Activated CD4-positive, CD25-positive, alpha-beta regulatory T cell treated with anti-CD3 and anti-CD28 coated beads, Interleukin-2, amount 50 U/mL, for 72 hours (primary cell): ENCODE measurements around the gene CAMK2B.
A peak's percentile ranks its signal among the peaks of the same experiment; 100 is the strongest.

Experiments used
- DNase-seq: peaks from one replicate; pipeline ENCODE4 v3.0.0; 2021

The CAMK2B gene

DNA sequence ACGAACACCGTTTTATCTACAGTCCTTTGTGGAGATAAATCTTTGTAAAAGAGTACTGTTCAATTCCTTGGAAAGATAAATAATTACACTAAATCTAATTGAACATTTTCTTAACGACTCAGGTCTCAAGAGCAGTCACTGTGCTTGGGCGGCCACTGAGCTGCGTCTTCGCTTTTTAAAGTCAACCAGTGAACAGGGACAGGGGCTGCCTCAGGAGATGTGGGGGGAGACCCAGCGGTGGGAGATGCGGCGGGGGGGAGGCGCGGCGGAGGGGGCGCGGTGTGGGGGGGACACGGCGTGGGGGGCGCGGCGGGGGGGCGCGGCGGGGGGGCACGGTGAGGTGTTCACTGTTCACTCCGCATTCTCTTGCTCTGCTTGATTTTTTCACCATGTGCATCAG, 39.8 kb downstream of the CAMK2B start:
- DNase-seq, result no peak

DNA sequence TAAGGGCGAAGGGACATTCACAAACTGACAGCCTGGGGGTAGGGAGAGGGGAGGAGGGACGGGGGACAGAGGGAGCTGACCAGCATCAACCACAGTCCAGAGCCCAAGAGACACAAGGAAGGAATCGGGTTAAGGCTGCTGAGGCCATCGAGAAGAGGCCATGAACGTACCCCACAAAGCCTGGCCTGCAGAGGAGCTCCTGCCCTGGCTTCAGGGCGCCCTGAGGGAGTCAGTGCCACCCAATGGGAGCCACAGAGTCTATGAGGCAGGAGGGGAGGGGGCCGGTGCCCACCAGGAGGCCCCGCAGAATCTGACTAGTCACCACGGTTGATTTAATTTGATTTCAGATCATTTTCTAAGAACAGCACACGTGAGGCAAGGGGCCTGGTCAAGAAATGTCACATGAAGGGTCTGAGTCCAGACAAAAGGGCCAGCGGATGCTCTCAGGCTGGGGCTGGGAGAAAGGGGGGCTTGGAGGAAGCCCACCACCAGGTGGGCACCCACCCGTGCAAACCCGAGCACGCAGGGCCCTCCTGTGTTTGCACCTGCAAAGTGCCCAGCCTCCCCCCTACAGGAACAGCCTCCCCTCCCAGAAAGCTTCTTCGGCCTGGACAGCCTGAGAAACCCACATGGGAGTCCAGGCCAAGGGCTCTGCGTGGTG, 40.4 kb downstream of the CAMK2B start:
- peak; percentile 20 for DNase-seq

DNA sequence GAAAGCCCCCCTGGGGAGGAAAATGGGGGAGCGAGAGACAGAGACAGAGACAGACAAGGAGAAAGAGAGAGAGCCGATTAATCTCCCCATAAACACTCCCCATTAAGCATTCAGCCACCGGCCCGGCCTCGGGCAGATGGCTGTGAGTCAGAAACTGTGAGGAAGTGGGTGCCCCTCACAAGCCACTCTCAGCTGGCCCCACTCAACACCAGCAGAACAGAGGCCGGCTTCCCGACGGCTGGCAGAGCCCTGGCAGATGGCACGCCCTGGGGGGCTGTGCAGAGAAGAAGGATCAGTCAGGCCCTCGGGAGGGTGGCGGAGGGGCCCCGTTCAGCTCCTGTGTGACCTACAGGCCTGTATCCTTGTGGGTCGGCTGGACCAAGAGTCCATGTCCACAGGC, 41.2 kb downstream of the CAMK2B start:
- peak; percentile 19 for DNase-seq

DNA sequence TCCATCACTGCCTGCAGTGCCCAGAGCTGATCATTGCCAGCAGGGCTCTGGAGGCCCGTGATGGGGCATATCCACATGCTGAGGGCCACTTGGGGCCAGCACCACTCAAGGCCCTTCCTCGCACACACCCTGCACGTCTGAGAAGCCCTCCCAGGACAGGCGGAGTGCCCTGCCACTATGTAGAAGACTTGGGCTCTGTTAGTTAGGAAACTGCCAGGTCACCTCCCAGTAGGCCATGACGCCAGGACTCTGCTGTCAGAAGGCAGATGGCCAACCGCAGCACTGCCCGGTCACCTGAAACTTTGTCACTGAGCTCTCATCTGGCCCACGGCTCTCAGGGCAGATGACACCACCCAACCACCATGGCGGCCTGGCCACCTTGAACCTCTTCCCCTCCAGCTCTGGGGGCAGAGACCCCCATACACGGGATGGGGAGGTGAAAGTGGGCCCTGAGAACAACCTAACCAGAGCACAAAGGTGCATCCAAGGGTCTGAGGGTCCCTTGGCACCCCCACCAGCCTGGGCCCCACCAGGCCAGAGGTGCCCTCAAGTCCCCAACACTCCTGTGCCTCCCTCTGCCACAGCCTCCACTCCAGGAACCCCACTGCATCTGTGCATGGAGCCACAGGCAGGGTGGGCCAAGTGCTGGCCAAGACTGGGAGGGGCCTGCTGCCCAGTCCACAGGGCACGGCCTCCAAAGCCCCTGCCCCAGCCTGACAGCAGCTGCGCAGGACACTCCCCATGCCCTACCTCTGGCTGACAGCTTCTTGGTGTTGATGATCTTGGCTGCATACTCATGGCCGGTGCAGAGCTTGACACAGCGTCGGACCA, 41.8 kb downstream of the CAMK2B start:
- DNase-seq, result peak; percentile 21

DNA sequence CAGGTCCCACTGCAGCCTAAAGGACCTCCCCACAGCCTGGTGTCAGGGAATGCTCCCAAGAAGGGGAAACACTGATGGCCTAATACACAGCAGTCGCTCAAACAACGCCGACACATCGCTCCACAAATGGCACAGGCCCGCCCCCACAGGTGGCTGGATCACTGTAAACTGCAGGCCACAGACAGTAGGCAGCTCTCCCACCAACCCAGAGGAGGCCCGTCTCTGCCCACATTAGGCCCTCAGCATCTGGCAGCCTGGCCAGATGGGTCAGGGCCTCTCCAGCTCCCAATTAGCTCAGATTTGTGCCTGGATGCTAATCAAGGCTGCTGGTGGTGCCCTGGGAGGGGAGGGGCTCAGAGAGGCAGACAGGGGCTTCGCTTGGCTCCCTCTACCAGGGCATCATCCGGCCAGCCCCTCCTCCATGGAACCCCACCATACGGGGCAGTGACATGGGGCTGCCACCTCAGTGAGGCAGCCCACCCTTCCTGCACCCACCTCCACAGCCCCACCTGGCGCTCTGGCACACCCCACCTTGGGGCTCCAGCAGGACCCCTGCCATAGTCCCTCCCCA, 42.7 kb downstream of the CAMK2B start:
- peak; percentile 28 for DNase-seq

DNA sequence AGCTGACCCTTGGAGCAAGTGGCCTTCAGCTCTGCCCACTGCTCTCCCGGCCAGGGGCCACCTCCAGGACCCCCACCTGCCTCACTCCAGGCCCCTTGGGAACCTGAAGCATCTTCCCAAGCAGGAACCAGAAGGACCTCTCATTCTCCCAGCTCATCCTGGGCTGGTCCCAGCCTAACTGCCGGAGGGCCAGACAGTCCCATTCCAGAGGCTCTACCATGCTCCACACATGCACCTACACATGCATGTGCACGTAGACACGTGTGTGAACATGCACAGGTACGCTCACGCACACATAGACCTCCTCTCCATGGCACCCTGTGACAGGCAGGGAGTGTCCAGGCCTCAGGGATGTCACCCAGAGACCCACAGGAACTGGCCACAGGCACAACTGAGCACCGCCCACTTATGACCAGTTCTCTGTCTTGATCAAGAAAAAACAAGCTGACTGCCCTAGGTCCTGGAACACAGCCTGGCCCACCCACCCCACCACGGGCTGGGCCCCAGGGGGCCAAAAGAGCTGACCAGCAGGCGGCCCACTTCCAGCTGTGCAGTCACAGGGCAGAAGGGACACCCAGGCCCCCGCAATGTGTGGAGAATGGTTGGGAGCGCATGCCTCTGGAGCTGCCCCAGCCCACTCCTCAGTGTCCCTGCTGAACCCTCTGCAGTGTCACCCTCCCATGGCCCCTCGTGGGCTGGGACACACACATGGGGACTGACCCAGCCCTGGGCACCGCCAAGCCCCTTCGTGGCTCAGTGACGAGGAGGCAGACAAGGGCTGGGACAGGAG, 43.4 kb downstream of the CAMK2B start:
- no peak for DNase-seq

DNA sequence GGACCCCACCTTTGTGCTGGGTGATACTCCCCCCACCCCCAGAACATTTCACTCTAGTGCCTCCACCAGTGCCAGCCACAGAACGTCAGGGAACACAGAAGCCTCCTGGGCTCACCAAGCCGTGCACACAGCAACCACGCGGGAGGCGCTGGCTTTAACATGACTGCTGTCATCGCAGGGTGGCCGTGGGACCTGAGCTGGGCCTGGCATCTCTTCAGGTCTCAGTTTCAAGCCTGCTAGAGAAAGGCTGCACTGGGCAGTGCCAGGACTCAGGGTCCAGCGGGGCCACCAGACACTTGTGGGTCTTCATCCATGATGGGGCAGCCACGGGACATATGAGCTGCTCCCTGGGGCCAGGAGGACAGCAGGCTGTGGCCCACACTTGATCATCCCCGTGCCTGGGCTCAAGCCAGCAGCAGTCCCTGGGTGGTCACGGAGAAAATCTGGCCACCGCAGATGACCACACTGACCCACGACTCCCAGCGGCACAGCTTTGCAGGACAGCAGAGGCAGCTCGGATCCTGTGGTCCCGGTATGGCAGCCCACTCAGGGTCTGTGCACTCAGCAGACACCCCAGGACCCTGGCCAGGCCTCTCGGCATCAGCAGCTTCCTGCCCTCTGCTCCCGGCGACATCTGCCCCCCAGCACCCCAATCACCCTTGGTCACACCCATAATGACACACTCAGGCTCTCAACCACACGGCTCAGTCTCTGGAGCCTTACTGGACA, 44.2 kb downstream of the CAMK2B start:
- DNase-seq, result no peak

DNA sequence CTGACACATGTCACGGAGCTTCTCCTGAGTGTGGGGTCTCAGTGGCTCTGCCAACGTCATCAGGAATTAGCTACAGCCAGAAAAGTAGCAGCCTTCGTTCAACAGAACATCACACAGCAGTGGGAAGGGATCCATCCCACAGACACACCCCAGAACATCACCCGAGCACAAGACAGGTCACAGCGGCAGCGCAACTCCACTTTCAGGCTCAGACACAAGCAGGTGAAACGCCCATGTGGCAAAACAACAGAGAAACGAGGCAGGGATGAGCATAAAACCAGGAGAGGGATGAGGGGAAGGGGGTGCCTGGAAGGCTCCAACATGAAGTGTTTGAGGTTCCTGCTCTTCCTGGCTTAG, 44.8 kb downstream of the CAMK2B start:
- no peak for DNase-seq

DNA sequence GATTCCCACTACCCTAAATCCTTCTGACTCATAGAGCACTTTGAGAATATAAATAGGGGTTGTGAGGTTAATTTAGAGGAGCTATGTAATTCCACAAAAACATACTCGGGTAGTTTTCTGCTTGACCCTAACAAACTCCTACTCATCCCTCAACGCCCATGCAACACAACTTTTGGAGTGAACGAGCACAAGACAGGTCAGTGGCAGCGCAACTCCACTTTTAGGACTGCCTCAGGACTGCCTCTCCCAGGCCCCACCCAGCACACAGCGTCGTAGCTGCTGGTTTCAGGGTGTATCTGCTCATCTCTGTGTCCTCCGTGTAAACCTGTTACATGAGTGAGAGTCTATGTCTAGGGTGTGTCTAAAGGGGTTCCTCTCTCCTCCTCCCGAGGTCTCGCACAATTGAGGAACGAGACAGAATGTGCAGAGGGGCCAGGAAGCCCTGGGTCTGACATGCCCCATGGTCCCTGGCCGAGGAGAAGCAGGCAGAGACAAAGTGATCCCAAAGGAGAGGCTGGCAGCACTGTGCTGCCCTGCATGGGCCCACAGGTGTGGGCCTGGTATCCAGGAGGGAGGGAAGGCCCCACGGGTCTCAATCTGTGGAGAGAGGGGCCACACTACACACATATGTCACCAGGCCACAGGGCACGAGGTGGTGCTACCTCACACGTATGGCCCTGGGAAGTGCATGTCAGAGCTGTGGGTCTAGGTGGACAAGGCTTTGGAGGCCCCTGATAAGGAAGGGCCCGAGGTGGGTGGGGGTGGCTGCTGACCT, 45.5 kb downstream of the CAMK2B start:
- peak; percentile 28 for DNase-seq

DNA sequence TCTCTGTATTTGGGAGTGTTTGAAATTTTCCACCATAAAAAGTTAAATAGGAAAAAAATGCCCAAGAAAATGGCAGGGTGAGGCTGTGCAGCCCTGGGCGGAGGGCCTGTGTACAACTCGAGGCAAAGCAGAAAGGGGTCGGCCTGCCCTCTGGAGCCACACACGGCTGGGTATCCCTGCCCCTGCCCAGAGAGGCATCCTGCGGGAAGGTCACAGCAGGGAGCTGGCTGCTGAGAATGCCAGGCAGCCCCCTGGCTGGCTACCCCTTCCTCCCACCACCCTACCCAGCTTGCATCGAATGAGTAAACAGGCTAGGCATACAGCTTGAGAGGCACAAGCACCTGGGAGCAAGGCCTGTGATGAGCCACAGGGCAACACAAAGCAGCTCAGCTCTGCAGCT, 46.1 kb downstream of the CAMK2B start:
- DNase-seq, result peak; percentile 17

DNA sequence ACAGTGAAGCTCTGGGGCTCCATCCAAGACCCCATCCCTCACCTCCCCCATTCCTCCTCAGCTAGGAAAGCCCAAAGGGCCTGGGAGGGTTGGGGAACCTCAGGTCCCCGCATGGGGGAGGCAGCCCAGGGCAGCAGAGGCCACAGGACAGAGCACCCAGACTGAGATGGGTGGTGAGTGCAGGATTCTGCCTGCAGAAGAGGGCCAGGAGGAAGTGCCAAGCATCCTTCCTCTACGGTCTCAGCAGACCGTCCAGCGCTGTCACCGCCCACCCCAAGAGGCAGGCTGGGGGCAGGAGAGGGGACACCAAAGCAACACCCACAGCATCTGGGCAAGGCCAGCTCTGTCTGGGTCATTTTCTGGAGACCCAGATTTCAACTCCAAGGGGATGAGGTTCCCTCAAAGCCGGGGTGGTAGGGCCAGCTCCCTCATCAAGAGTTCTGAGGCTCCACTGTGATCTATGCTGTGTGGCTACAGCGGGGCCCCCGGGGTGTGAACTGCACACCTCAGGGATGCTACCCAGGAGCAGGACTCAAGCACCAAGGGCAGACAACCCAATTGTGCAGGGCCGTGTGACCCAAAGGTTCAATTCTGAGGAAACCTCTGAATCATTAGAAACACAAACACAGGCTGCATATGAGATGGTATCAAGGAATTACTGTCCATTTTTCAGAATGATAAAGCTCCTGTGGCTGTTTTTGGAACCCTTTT, 46.8 kb downstream of the CAMK2B start:
- peak; percentile 23 for DNase-seq

DNA sequence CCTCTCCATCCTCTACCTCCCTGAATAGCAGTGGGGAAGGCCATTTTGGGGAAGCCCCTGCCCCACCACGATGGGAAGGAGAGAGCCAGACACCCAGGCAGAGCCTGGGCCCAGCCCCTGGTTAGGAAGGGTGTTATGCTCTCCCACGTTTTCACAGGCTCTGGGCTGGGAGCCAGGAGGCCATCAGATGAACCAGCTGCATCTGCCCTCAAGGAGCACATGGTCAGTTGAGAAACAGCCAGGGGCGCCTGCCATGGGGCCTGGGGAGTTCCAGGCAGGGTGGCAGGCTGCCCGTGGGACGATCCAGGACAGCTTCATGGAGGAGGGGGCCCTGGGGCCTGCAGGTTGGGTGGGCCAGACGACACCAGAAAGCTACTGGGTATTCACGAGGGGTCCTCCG, 47.5 kb downstream of the CAMK2B start:
- no peak for DNase-seq

DNA sequence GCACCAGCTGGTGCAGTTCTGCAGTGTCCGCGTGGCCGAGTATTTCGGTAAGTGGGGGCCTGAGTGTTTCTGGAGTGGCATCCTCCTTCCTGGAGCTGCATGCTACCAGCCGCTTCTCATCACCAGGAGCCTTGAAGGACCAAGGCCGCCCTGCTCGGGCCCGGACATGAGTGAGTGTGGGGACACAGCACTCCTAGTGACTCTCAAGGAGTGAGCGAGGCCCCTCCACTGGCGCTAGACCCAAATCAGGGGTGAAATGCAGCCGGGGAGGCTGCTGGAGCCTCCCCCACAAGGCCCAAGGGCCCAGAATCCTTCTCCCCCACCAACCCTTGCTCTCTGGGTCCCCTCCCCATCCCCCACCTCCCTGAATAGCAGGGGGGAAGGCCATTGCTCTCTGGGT, 48.0 kb downstream of the CAMK2B start:
- no peak for DNase-seq

DNA sequence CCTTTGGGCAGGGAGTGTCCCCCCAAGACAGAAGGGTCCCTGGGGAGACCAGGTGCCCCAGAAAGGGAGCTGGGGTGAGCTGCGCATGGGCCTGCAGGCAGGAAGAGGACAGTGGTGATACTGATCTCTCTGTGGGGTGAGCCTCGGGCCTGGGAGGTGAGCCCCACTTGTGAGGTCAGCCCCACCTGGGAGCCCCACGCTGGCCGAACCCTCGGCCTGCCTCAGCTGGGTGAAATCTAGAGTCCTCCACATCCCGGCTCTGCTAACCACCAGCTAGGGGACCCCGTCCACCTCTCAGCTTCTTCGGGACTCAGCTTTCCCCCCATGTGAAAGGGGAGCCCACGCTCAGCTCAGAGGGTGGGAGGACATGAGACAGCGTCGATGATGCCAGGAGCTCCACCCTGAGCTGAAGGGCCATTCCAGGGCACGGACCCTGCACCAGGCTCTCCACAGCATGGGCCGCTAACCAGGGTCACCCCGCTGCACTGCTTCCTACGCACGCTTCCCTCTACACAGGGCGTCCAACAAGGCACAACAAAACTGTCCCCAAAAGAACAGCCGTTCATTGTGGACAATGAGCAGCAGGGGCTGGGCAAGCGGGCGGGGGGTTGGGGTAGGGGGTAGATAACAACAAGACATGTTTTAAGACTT, 48.7 kb downstream of the CAMK2B start:
- no peak for DNase-seq

DNA sequence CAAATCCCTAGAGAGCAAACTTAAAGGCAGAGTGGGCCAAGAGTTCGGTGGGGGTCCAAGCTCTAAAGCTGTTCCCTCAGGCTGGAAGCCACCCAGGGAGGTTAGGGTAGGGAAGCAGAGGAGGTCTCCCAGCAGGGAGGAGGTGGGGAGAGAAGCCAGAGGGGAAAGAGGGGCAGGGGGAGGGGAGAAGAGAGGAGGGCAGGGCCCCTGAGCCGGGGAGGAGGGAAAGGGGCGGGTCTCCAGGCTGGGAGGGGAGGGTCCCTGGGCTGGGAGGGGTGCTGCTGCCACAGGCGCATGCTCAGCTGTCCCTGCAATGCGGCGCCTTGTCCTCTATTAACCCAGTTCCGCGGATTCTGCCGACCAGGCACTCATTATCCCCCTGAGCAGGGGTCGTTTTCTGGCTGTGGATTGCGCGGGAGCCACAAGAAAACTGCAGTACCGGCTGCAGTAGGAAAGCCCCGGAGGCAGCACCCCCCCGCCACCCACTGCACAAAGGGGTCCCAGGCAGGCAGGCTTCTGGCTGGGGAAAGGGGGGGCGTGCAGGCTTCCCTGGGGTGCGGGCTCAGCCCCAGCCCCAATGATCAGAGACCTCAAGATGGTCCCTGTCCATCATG, 49.3 kb downstream of the CAMK2B start:
- DNase-seq, result no peak

DNA sequence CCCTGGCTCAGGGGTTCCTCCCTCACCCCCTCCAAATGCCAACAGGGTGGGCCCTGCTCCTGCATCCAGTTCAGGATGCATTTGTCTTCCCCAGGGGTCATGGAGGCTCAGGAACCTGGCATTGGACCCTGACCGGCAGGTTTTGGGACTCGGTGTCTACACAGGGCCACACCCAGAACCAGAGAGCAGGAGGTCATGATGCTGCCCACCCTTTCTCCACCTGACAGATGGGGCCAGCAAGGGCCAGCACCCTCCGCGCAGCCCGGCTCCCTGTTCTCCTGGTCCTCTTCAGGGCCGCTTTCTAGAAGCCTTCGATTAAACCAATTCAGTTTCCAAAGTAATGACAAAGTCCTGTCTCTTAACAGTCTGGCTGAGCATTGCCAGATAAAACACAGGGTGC, 50.2 kb downstream of the CAMK2B start:
- no peak for DNase-seq

DNA sequence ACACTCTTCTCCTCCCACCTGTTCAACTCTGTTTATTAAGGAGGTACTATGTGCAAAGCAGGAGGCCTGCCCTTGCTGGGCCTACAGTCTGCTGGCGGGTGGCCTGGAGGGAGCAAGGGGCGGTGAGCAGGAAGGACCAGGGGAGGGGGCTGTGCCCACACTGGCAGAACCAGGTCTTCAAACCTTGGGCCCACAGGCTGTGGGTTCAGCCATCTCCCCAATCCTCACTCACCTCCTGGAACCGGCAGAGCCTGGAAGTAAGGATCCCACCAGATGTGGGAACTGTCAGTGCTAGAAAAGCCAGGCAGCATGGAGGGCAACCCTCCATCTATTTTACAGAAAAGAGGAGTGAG, 50.8 kb downstream of the CAMK2B start:
- DNase-seq, result no peak

DNA sequence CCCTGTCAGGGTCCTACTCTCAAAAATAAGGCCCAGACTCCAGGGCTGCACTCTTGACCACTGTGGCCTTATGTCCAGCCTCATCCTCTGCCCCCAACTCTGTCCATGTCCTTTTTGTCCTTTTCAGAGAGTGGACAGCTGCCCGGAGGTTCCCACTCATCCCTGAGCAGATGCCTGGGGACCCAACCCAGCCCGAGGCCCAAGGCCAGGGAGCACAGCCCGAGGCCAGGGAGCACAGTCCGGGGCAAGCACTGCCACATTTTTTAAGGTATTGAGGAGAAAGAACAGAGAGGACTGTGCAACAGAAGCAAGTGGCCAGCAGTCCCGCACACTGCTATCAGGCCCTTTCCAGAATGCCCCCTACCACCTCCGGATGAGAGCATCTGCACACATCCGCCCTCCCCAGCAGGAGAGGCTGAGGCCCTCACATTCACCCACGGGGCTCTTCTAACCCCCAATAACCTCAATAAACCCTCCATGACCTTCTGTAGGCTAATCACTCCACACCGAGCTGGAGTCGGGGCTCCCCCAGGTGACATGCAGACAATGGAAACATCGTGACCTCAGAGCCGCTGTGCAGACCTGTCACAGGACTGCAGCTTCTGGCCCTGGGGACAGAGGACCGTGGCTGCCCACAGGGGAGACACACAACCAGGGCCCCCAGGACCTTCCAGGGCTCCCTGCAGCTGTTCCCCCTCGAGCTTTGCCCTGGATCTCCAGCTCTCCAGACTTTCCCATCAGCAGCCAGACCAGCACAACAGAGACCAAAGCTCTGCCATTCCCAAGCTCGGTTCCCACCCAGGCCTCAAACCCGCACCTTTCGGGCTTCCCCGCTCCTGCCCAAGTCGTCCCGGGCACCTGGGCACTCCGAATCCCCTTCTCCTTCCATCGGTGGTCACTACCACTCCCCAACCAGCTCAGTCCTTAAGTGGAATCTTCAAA, 51.4 kb downstream of the CAMK2B start:
- DNase-seq, result no peak

DNA sequence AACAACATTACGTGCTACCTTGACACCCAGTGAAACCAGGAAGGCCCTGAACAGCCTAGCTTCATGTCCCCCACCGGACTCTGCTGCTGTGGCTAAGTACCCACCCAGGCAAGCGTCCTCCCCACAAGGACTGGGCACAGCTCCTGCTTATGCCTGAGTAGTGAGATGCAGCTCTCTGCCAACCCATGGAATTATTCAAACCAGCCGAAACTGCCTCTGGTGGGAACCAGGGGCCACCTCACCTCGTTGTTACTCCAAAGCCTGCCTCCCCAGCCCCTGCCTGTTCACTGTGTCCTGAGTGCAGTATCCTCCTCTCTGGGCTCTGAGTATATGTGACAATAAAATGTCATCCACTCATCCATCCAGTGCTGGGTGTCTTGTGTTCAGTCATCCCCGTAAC, 52.4 kb downstream of the CAMK2B start:
- no peak for DNase-seq
